Keratinocyte (primary cell): Measurements from ENCODE around the gene FRAS1.

ENCODE experiments used
- EZH2 ChIP-seq: IDR thresholded peaks from one replicate; pipeline ENCODE4 v1.6.1; 2012; ENCODE audit warnings: inconsistent platforms, mild to moderate bottlenecking, low read length, moderate library complexity
- TF ChIP-seq, protein P1 (sequence below), 3 experiments: IDR thresholded peaks in 1 of 3; conservative IDR thresholded peaks in 1 of 3; optimal IDR thresholded peaks in 1 of 3; 2 replicates in 2 of 3; 3 replicates in 1 of 3; pipeline versions ENCODE3 to v1.5.1; 2011; ENCODE audit warnings: low read length in 3 of 3, mild to moderate bottlenecking in 3 of 3, moderate library complexity in 2 of 3, control low read depth in 1 of 3, inconsistent platforms in 1 of 3; ENCODE audit not compliant: insufficient read depth in 2 of 3; ENCODE audit errors: extremely low read depth in 1 of 3

GRCh38 chr4:78323439-78323838 is 266.3 kb downstream of the FRAS1 start:
- TF ChIP-seq, protein P1, sequence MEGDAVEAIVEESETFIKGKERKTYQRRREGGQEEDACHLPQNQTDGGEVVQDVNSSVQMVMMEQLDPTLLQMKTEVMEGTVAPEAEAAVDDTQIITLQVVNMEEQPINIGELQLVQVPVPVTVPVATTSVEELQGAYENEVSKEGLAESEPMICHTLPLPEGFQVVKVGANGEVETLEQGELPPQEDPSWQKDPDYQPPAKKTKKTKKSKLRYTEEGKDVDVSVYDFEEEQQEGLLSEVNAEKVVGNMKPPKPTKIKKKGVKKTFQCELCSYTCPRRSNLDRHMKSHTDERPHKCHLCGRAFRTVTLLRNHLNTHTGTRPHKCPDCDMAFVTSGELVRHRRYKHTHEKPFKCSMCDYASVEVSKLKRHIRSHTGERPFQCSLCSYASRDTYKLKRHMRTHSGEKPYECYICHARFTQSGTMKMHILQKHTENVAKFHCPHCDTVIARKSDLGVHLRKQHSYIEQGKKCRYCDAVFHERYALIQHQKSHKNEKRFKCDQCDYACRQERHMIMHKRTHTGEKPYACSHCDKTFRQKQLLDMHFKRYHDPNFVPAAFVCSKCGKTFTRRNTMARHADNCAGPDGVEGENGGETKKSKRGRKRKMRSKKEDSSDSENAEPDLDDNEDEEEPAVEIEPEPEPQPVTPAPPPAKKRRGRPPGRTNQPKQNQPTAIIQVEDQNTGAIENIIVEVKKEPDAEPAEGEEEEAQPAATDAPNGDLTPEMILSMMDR (optimal IDR thresholded peaks at IDR 0.05 in 1 of 3, IDR thresholded peaks at IDR 0.05 in 1 of 3, conservative IDR thresholded peaks at IDR 0.05 in 1 of 3; ENCODE audit: extremely low read depth in 1 of 3, insufficient read depth in 2 of 3, low read length in 3 of 3), result no peak
- TF ChIP-seq EZH2, result no peak
